Measurements from ENCODE around the gene ACTMAP.
"Not testable (repeated sequence)": the region's sequence is repeated elsewhere in the genome, so short reads cannot be mapped to it uniquely, and the experiment has no call there.

ACTMAP gene

DNA sequence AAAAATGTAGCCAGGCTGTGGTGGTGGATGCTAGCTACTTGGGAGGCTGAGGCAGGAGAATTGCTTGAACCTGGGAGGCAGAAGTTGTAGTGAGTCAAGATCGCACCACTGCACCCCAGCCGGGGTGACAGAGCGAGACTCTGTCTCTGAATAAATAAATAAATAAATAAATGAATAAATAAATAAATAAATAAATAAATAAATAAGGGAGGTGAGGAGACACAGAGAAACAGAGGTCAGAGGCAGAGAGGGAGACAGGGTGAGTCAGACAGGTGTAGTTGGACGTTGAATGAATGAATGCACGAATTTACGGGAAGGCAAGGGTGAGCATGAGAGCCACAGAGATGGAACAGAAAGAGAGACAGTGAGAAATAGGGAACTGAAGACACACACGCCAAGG lies 30.9 kb upstream of the ACTMAP start:
- Mint-ChIP-seq H3K36me3 (ENCODE audit: low read depth) (peaks cover 11% of the 10 kb centered on the region), H3K9me3 (no peaks in the 10 kb centered on the region), H3K27me3 (no peaks in the 10 kb centered on the region), H3K4me3 (no peak overlapping the region), H3K4me1 (peaks cover 51% of the 10 kb centered on the region), H3K27ac (no peak overlapping the region)
- DNase-seq (no peak), ATAC-seq (no peak)

DNA sequence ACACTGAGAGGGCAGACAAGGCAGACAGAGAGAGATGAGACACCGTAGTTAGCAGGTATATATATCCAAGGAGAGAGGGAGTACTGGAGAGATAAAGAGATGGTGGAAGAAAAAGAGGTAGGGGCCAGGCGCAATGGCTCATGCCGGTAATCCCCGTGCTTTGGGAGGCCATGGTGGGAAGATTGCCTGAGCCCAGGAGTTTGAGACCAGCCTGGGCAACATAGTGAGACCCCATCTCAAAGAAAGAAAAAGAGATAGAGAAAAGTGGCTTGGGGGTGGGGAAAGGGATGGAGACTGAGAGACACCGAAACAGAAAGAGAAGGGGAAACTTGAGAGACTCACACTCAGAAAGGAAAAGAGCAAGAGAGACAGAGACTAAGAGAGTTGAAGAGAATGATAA lies 30.3 kb upstream of the ACTMAP start:
- no peaks in the 10 kb centered on the region for H3K9me3 Mint-ChIP-seq
- no peak overlapping the region for H3K4me3 Mint-ChIP-seq
- peak overlapping the region; percentile 98 for H3K27ac Mint-ChIP-seq
- H3K36me3 Mint-ChIP-seq (ENCODE audit: low read depth), result peaks cover 11% of the 10 kb centered on the region
- H3K4me1 Mint-ChIP-seq, result peaks cover 54% of the 10 kb centered on the region
- DNase-seq, result no peak
- ATAC-seq, result no peak
- H3K27me3 Mint-ChIP-seq, result no peaks in the 10 kb centered on the region

DNA sequence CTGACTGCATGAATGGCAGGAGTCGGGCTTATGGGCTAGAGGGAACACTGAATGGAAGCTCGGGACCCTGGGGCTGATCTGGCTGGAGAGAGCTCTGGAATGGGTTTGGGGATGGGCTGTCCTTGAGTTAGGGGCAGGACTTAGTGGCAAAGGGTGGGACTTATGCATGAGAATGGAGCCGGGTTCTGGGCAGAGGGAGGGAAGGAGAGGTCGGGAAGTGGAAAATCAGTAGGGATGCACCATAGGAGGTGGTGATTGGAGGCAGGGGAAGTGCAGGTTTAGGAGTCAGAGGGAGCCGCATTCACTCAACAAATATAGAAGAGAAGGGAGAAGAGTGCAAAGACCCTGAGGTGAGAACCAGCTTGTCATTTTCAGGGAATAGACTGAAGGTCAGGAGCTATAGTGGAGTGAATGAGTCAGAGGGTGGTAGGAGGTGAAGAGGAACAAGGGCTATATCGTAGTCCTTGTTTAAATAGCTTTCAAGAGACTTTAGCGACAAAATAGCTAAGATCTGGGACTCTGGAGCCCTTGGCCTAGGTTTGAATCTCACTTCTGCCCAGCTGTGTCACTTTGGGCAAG lies 28.5 kb upstream of the ACTMAP start:
- peak overlapping the region; percentile 98 for H3K27ac Mint-ChIP-seq
- H3K4me3 Mint-ChIP-seq, result peak overlapping the region; percentile 90
- H3K4me1 Mint-ChIP-seq, result peaks cover 62% of the 10 kb centered on the region
- H3K9me3 Mint-ChIP-seq, result no peaks in the 10 kb centered on the region
- H3K36me3 Mint-ChIP-seq (ENCODE audit: low read depth), result peaks cover 11% of the 10 kb centered on the region
- no peaks in the 10 kb centered on the region for H3K27me3 Mint-ChIP-seq
- DNase-seq (no peak), ATAC-seq (peak; percentile 27)

DNA sequence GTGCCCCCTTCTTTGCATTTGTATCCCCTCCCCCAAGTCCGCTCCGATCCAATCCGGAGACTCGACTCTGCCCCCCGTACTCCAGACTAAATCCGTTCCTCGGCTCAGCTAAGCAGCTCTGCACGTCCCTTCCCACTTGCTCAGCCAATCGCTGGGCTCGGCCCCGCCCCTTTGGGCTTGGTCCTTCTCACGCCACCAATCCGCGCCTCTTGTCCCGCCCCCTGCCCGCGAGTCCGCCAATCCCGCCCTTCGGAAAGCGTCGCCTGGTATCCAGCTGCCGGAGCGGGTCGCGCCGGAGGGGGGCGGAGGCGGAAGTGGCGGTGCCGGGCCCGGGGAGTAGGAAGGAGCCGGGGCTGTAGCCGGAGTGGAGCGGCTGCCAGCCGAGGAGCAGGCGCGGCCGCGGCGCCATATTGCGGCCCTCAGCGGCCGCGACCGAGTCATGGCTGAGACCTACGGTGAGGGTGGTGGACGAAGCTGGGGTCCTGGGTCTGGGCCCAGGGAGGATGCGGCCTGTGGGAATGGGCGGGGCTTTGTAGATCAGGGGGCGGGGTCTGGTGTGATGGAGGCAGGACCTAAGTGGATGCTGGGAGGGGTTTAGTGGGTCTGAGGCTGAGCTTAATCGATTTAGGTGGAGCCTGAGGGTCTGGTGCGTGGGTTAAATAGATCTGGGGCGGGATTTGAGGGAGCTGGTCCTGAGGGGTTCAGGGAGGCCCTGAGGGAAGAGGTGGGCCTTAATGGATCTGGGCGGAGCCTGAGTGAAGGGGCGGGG lies 27.8 kb upstream of the ACTMAP start, which contains the start of gene RAB4B:
Gene RAB4B, plus strand, starts transcription at position 311 of the 769 bp plus-strand sequence. Its CDS starts 129 bp downstream, at position 440.
- Mint-ChIP-seq H3K27ac (peak within 1 kb of the TSS; percentile 98), H3K27me3 (no peaks in the 10 kb centered on the region), H3K36me3 (ENCODE audit: low read depth) (peaks cover 11% of the 10 kb centered on the region), H3K4me1 (peaks cover 62% of the 10 kb centered on the region), H3K9me3 (no peaks in the 10 kb centered on the region), H3K4me3 (peak within 1 kb of the TSS; percentile 90)
- ATAC-seq, result peak; percentile 78
- peak; percentile 100 for DNase-seq

DNA sequence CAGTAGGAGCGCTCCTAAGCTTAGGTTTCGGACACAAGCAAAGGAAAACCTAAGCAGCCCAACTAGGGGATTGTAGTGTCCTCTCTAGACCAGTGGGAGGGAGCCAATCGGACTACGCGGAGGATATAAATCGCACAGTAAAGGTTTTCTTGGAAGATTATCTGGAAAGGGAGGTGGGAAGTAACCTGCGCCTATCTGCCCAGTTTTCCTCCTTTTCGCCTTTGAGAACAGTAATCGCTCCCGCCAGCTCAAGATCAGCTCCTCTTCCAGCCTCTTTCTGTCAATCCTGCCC lies 27.3 kb upstream of the ACTMAP start:
- DNase-seq (no peak), ATAC-seq (no peak)
- peaks cover 11% of the 10 kb centered on the region for H3K36me3 Mint-ChIP-seq (ENCODE audit: low read depth)
- peak overlapping the region; percentile 98 for H3K27ac Mint-ChIP-seq
- H3K4me3 Mint-ChIP-seq, result peak overlapping the region; percentile 90
- no peaks in the 10 kb centered on the region for H3K9me3 Mint-ChIP-seq
- no peaks in the 10 kb centered on the region for H3K27me3 Mint-ChIP-seq
- peaks cover 62% of the 10 kb centered on the region for H3K4me1 Mint-ChIP-seq

DNA sequence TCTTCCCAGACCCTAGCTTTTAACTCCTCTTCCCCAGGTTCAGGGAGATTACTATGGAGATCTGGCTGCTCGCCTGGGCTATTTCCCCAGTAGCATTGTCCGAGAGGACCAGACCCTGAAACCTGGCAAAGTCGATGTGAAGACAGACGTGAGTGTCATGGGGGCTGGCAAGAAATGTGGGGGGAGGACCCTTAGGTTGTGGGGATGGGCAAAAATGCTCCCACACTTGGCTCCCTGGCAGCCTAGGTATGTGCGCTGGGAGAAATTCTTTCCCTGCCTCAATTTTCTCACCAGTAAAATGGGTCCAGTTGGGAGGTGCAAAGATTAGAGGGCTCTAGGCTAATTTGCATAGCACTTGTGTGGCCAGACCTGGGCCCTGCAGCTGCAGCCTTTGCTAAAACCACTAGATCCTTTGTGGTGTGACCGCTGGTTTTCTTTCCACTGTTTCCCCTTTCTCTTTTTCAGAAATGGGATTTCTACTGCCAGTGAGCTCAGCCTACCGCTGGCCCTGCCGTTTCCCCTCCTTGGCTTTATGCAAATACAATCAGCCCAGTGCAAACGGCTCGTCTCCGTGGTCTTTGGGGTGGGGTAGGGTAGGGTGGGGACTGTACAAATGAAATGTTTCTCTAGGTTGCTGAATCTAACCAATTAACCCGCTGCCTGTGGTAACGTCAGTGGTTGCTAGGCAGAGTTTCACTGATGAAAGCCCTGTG lies 26.8 kb upstream of the ACTMAP start:
- peaks cover 9% of the 10 kb centered on the region for H3K36me3 Mint-ChIP-seq (ENCODE audit: low read depth)
- peaks cover 62% of the 10 kb centered on the region for H3K4me1 Mint-ChIP-seq
- DNase-seq, result peak; percentile 88

DNA sequence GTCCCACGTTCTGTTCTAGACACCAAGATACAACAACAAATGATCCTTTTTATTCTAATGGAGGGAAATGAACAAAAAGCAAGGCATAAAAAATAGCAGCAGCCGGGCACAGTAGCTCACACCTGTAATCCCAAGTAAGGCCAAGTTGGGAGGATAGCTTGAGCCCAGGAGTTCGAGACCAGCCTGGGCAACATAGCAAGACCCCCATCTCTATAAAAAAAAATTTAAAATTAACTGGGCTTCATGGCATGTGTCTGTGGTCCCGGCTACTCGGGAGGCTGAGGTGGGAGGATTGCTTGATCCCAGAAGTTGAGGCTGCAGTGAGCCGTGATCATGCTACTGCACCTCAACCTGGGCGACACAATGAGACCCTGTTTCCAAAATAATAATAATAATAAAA lies 26.1 kb upstream of the ACTMAP start:
- ATAC-seq, result no peak
- H3K27me3 Mint-ChIP-seq, result no peaks in the 10 kb centered on the region
- DNase-seq, result no peak
- H3K36me3 Mint-ChIP-seq (ENCODE audit: low read depth), result peaks cover 6% of the 10 kb centered on the region
- H3K4me1 Mint-ChIP-seq, result peaks cover 60% of the 10 kb centered on the region
- H3K9me3 Mint-ChIP-seq, result no peaks in the 10 kb centered on the region
- H3K27ac Mint-ChIP-seq, result no peak overlapping the region
- peak overlapping the region; percentile 12 for H3K4me3 Mint-ChIP-seq

More for the DNA sequence above, 26.8 kb upstream of the ACTMAP start:
- Mint-ChIP-seq H3K9me3 (no peaks in the 10 kb centered on the region), H3K27ac (peak overlapping the region; percentile 98), H3K4me3 (peak overlapping the region; percentile 90), H3K27me3 (no peaks in the 10 kb centered on the region)
- ATAC-seq, result peak; percentile 76

DNA sequence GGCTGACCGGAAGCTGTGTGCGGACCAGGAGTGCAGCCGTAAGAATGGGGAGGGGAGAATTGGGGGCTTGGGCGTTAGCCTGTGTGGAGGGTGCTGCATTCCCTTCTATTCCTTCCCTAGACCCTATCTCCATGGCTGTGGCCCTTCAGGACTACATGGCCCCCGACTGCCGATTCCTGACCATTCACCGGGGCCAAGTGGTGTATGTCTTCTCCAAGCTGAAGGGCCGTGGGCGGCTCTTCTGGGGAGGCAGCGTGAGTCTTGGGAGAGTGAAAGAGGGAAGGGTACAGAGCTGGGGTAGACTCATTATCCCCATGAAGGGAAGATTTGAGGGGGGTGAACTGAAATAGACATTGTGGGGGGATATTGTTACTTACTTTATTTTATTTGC lies 25.4 kb upstream of the ACTMAP start:
- H3K4me3 Mint-ChIP-seq, result no peak overlapping the region
- H3K9me3 Mint-ChIP-seq, result peaks cover 4% of the 10 kb centered on the region
- no peaks in the 10 kb centered on the region for H3K27me3 Mint-ChIP-seq
- ATAC-seq (no peak), DNase-seq (no peak)
- peaks cover 9% of the 10 kb centered on the region for H3K36me3 Mint-ChIP-seq (ENCODE audit: low read depth)
- peaks cover 55% of the 10 kb centered on the region for H3K4me1 Mint-ChIP-seq
- H3K27ac Mint-ChIP-seq, result no peak overlapping the region

DNA sequence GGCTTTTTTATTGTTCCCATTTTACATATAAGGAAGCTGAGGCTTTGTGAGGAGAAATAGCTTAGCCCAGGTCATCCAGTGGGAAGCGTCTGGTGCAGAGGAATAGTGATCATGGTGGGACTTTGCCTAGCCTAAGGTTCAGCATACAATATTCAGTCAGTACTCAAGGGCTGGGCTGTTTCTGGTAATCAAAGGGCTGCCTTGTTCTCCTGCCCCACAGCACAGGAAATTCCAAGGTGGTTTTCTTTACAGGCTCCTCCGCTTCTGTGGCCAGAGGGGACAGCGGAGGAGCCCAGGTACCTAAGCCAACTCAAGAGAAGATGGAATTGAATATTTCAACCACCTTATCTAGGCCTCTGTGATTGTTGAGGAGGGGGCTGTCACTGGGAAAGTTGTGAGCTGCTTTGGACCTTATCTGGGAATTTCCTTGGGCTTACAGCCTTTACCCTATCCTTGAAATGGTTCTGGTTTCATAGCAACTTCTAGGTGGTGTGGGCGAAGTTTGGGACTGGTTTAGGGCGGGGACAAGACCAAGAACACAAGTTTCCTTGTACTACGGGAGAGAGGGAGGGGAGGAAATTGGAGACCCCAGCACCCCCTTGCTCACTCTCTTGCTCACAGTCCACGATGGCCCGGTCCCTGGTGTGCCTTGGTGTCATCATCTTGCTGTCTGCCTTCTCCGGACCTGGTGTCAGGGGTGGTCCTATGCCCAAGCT lies 24.8 kb upstream of the ACTMAP start, which contains the start of gene MIA:
Gene MIA, plus strand, starts transcription at position 606 of the 716 bp plus-strand sequence. Its CDS starts 22 bp downstream, at position 628.
- no peak for ATAC-seq
- Mint-ChIP-seq H3K27ac (no peak within 1 kb of the TSS), H3K36me3 (ENCODE audit: low read depth) (peaks cover 11% of the 10 kb centered on the region), H3K9me3 (peaks cover 4% of the 10 kb centered on the region), H3K27me3 (no peaks in the 10 kb centered on the region), H3K4me1 (peaks cover 52% of the 10 kb centered on the region), H3K4me3 (peak within 1 kb of the TSS; percentile 12)
- DNase-seq, result no peak

DNA sequence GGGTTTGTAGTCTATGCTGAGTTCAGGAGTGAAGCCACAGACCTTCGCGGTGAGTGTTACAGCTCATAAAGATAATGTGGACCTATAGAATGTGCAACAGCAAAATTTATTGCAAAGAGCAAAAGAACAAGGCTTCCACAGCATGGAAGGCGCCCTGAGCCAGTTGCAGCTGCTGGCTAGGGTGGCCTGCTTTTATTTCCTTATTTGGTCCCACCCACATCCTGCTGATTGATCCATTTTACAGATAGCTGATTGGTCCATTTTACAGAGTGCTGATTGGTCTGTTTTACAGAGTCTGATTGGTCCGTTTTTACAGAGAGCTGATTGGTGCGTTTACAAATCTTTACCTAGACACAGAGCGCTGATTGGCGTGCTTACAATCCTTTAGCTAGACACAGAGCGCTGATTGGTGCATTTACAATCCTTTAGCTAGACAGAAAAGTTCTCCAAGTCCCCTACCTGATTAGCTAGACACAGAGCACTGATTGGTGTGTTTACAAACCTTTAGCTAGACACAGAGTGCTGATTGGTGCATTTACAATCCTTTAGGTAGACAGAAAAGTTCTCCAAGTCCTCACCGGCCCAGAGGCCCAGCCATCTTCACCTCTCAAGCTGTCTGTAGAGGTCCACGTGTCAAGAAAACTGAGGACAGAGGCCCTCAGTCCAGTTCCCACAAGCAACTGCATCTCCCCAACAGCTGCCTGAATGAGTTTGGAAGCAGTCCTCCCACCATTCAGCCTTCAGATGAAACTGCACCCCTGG lies 21.0 kb upstream of the ACTMAP start:
- DNase-seq, H3K9me3 Mint-ChIP-seq, H3K4me3 Mint-ChIP-seq, ATAC-seq, H3K27me3 Mint-ChIP-seq: not testable (repeated sequence)
- H3K4me1 Mint-ChIP-seq, result peaks cover 26% of the 10 kb centered on the region
- peaks cover 24% of the 10 kb centered on the region for H3K36me3 Mint-ChIP-seq (ENCODE audit: low read depth)
- H3K27ac Mint-ChIP-seq, result peak overlapping the region; percentile 7

DNA sequence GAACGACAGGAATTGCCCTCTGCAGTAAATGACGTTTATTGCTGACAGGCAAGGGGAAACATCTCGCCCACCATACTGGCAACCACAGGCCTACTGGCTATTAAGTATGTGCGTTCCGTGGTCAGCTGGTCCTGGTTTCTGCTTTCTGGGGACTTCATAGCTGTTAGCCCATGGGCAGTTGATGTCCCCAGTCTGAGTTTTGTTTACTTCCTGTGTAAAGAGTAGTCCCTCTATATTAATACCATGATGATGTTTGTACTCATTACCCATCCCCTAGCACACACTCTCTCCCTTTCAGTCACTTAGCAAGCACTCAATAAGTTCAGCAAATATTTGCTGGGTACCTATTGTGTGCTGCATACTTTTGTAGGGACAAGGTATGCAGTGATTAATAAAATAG lies 18.6 kb upstream of the ACTMAP start:
- peak overlapping the region; percentile 8 for H3K27ac Mint-ChIP-seq
- ATAC-seq (no peak), DNase-seq (no peak)
- H3K9me3 Mint-ChIP-seq, result peaks cover 4% of the 10 kb centered on the region
- peaks cover 33% of the 10 kb centered on the region for H3K4me1 Mint-ChIP-seq
- H3K36me3 Mint-ChIP-seq (ENCODE audit: low read depth), result peaks cover 45% of the 10 kb centered on the region
- H3K4me3 Mint-ChIP-seq, result no peak overlapping the region
- H3K27me3 Mint-ChIP-seq, result no peaks in the 10 kb centered on the region

DNA sequence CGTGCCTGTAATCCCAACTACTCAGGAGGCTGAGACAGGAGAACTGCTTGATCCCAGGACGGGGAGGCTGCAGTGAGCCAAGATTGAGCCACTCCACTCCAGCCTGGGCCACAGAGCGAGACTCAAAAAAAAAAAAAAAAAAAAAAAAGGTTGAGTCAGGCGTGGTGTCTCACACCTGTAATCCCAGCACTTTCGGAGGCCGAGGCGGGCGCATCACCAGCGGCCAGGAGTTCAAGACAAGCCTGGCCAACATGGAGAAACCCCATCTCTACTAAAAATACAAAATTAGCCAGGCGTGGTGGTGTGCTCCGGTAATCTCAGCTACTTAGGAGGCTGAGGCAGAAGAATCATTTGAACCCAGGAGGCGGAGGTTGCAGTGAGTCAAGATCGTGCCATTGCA lies 16.1 kb upstream of the ACTMAP start:
- not testable (repeated sequence) for H3K9me3 Mint-ChIP-seq, H3K27ac Mint-ChIP-seq, H3K4me3 Mint-ChIP-seq, H3K27me3 Mint-ChIP-seq, DNase-seq, ATAC-seq
- Mint-ChIP-seq H3K36me3 (ENCODE audit: low read depth) (peaks cover 67% of the 10 kb centered on the region), H3K4me1 (peaks cover 57% of the 10 kb centered on the region)

DNA sequence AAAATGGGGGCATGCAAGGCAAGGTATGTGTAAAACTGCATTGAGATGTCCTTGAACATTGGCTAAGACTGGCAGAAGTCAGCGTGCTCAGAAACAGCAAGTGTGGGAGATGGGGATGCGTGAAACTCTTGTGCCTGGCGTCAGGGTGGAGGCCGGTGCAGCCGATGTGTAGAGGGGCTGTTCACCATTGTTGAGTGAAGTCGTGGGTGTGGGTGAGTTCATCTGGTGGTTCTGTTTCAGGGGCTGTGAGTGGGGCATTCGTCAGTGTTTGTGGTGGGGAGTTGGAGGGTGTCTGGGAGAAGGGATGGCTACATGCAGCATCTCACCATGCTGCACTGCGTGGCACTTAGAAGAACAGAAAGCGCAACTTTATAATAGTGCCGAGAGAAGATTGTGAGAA lies 13.7 kb upstream of the ACTMAP start:
- DNase-seq (peak; percentile 64), ATAC-seq (peak; percentile 81)
- peak overlapping the region; percentile 59 for H3K4me3 Mint-ChIP-seq
- H3K27me3 Mint-ChIP-seq, result no peaks in the 10 kb centered on the region
- no peaks in the 10 kb centered on the region for H3K9me3 Mint-ChIP-seq
- peaks cover 72% of the 10 kb centered on the region for H3K36me3 Mint-ChIP-seq (ENCODE audit: low read depth)
- peaks cover 69% of the 10 kb centered on the region for H3K4me1 Mint-ChIP-seq
- peak overlapping the region; percentile 90 for H3K27ac Mint-ChIP-seq

DNA sequence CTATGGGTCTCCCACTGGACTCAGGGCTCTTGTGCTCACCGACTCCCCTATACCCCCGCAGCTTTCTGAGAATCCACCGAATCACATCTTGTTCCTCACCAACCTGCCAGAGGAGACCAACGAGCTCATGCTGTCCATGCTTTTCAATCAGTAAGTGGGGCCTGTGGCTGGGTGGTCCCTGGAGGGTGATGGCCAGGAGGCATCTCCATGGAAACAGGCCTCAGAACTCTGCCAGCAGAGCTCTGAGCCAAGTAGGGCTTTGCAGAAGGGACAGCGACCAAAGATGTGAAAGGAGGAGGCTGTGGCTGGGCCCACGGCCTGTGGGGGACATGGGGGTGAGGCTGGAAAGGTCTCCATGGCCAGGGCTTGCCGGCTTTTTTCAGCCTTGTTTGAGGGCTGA lies 13.2 kb upstream of the ACTMAP start:
- peaks cover 72% of the 10 kb centered on the region for H3K36me3 Mint-ChIP-seq (ENCODE audit: low read depth)
- ATAC-seq (no peak), DNase-seq (no peak)
- H3K4me3 Mint-ChIP-seq, result peak overlapping the region; percentile 59
- H3K27me3 Mint-ChIP-seq, result no peaks in the 10 kb centered on the region
- peaks cover 66% of the 10 kb centered on the region for H3K4me1 Mint-ChIP-seq
- H3K9me3 Mint-ChIP-seq, result no peaks in the 10 kb centered on the region
- peak overlapping the region; percentile 90 for H3K27ac Mint-ChIP-seq
